HG03354 (cell line): ENCODE results near the gene SPATA31D3.
"Not testable (repeated sequence)": the region's sequence is repeated elsewhere in the genome, so short reads cannot be mapped to it uniquely, and the experiment has no call there.

ENCODE experiments used
- ATAC-seq: cut with Tn5 transposase; IDR thresholded peaks from one replicate; pipeline ENCODE4 v1.9.1; 2021; ENCODE audit warnings: mild to moderate bottlenecking; ENCODE audit not compliant: unreplicated experiment, poor library complexity, severe bottlenecking

The SPATA31D3 gene

GRCh38 chr9:81943393-81943792, at the start of gene SPATA31D3:
Gene SPATA31D3 (plus strand): TSS chr9:81943500. CDS start chr9:81943586, 86 bp downstream.
- ATAC-seq = not testable (repeated sequence)

GRCh38 chr9:81893929-81894328, 49.4 kb upstream of the SPATA31D3 start:
- no peak for ATAC-seq

- no peak for ATAC-seq
These were observed 48.4 kb upstream of the SPATA31D3 start for GRCh38 chr9:81894891-81895290.

GRCh38 chr9:81896070-81896469, 47.2 kb upstream of the SPATA31D3 start:
- no peak for ATAC-seq

- no peak for ATAC-seq
These were observed 44.4 kb upstream of the SPATA31D3 start for GRCh38 chr9:81898851-81899250.

- no peak for ATAC-seq
These were observed 41.1 kb upstream of the SPATA31D3 start for GRCh38 chr9:81902196-81902595.

- ATAC-seq = no peak
These were observed 40.7 kb upstream of the SPATA31D3 start for GRCh38 chr9:81902626-81903025.

- no peak for ATAC-seq
These were observed 36.6 kb upstream of the SPATA31D3 start for GRCh38 chr9:81906671-81907070.

- ATAC-seq = no peak
These were observed 31.2 kb upstream of the SPATA31D3 start for GRCh38 chr9:81912135-81912534.

GRCh38 chr9:81915801-81916505, 27.3 kb upstream of the SPATA31D3 start:
- no peak for ATAC-seq

GRCh38 chr9:81918507-81918906, 24.8 kb upstream of the SPATA31D3 start:
- ATAC-seq = not testable (repeated sequence)

GRCh38 chr9:81928305-81928704, 15.0 kb upstream of the SPATA31D3 start, which contains the start of gene SPATA31D4:
Gene SPATA31D4 (plus strand): TSS chr9:81928428. CDS start chr9:81928514, 86 bp downstream.
- ATAC-seq = not testable (repeated sequence)

- not testable (repeated sequence) for ATAC-seq
These were observed 13.2 kb upstream of the SPATA31D3 start for GRCh38 chr9:81930147-81930546.

- not testable (repeated sequence) for ATAC-seq
These were observed 9.8 kb upstream of the SPATA31D3 start for GRCh38 chr9:81933547-81933946.

GRCh38 chr9:81948650-81949049, 5.3 kb downstream of the SPATA31D3 start:
- not testable (repeated sequence) for ATAC-seq

GRCh38 chr9:81953096-81953495, 9.8 kb downstream of the SPATA31D3 start:
- ATAC-seq = no peak

- no peak for ATAC-seq
These were observed 12.3 kb downstream of the SPATA31D3 start for GRCh38 chr9:81955625-81956024.

GRCh38 chr9:81964218-81965171, 21.2 kb downstream of the SPATA31D3 start:
- ATAC-seq = no peak

- ATAC-seq = no peak
These were observed 24.7 kb downstream of the SPATA31D3 start for GRCh38 chr9:81968026-81968425.

- no peak for ATAC-seq
These were observed 26.7 kb downstream of the SPATA31D3 start for GRCh38 chr9:81969971-81970370.

- no peak for ATAC-seq
These were observed 28.4 kb downstream of the SPATA31D3 start for GRCh38 chr9:81971727-81972126.
